Epithelial cell of umbilical artery (primary cell): Measurements from ENCODE around the gene HRH2. TPM values are rescaled to one million over a fixed set of nuclear protein-coding genes. Genes with fewer than 3 reads are reported as not detected.

ENCODE experiments used
- total RNA-seq: library from RNA; depleted of rRNA; stranded (reverse); fragments of >200 nt; gene quantifications from 2 replicates; pipeline ENCODE4 v1.2.3, GENCODE V29; 2014

The HRH2 gene, protein sequence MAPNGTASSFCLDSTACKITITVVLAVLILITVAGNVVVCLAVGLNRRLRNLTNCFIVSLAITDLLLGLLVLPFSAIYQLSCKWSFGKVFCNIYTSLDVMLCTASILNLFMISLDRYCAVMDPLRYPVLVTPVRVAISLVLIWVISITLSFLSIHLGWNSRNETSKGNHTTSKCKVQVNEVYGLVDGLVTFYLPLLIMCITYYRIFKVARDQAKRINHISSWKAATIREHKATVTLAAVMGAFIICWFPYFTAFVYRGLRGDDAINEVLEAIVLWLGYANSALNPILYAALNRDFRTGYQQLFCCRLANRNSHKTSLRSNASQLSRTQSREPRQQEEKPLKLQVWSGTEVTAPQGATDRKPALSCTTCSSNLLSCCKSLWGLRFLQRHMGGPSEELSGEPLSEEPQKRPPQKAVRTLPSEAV
- total RNA-seq: not detected in 2 replicates

DNA sequence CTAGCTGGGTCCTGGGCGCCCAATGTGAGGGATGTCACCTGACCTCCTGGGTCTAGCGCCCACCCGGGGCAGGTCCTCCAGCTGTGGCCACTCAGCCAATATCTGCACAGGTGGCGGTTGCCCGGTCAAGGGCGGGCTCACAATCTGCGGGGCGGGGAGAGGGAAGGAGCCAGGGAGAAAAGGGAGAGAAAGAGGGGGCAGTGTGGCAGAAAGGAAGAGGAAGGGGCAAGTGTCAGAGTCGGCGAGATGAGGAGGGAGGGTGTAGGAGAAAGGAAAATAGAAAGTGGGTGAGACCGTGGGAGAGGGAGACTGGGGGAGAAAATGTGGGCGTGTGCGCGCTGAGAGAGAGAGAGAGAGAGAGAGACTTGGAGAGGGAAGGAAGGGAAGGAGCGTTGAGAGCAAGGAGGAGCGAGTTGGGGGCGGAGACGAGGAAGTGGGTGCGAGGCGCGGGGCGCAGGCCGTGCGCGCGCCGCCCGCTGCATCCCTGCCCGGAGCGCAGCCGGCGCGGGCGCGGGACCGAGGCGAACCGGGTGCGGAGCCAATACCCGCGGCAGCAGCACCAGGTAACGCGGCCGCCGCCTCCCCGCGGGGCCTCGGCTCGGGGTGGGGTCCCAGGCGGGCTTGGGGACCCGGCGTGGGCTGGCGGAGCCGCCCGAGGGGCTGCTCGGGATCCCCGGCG lies at the start of gene HRH2:
Gene HRH2 (plus strand): TSS at position 479 of the 679 bp plus-strand sequence. CDS start 25,163 bp downstream, outside the sequence.

Other genes starting within 250 kb of the HRH2 start
- gene DRD1, start 213.9 kb upstream of the HRH2 start, total RNA-seq: not detected in 2 replicates
- gene SFXN1, start 179.5 kb upstream of the HRH2 start, total RNA-seq: 153 and 164 TPM in 2 replicates
- not detected in 2 replicates for gene CPLX2, start 213.5 kb downstream of the HRH2 start, total RNA-seq